K562 (cell line): Measurements from ENCODE around the gene TRMT2A. TPM values are rescaled to one million over a fixed set of nuclear protein-coding genes. Genes with fewer than 3 reads are reported as not detected.
A peak's percentile ranks its signal among the peaks of the same experiment; 100 is the strongest.

Experiments
- ARHGAP35 ChIP-seq: fragments of 450-650 bp; IDR thresholded peaks from 2 replicates; pipeline ENCODE4 v1.6.1; 2018; ENCODE audit not compliant: partially characterized antibody
- ARID3A ChIP-seq: IDR thresholded peaks from 2 replicates; pipeline ENCODE4 v1.6.1; 2012; ENCODE audit warnings: low read depth, low read length, improper control_type of control experiment, borderline replicate concordance
- ATF7 ChIP-seq: fragments of 450-650 bp; IDR thresholded peaks from 2 replicates; pipeline ENCODE4 v1.7.1; 2014; ENCODE audit warnings: mild to moderate bottlenecking, moderate library complexity
- CBFA2T2 ChIP-seq: fragments of 450-650 bp; conservative IDR thresholded peaks from 2 replicates; pipeline ENCODE4 v1.6.1; 2017; ENCODE audit warnings: mild to moderate bottlenecking
- CREB1 ChIP-seq, 2 experiments: sonication (generic) in 1 of 2; formaldehyde crosslinking in 1 of 2; IDR thresholded peaks; 2 replicates each; pipeline versions ENCODE4 v1.6.1 to v1.8.0; 2012 to 2022; ENCODE audit warnings: inconsistent platforms in 1 of 2, mild to moderate bottlenecking in 1 of 2, missing genetic modification reagents in 1 of 2, moderate library complexity in 1 of 2
- CREM ChIP-seq: IDR thresholded peaks from 2 replicates; pipeline ENCODE4 v1.6.1; 2014; ENCODE audit warnings: antibody characterized with exemption, low read depth
- GTF2A2 ChIP-seq: IDR thresholded peaks from 2 replicates; pipeline ENCODE4 v1.6.1; 2016; ENCODE audit warnings: mild to moderate bottlenecking, missing genetic modification characterization, missing compliant biosample characterization
- HBP1 ChIP-seq: fragments of 450-650 bp; formaldehyde crosslinking; IDR thresholded peaks from 2 replicates; pipeline ENCODE4 v1.4.0; 2022; ENCODE audit warnings: missing genetic modification characterization
- KAT8 ChIP-seq: fragments of 450-650 bp; IDR thresholded peaks from 2 replicates; pipeline ENCODE4 v1.6.1; 2016; ENCODE audit warnings: low read depth, mild to moderate bottlenecking
- NKRF ChIP-seq: fragments of 450-650 bp; IDR thresholded peaks from 2 replicates; pipeline ENCODE4 v1.6.1; 2016; ENCODE audit warnings: borderline replicate concordance
- NR2F6 ChIP-seq: fragments of 450-650 bp; formaldehyde crosslinking; IDR thresholded peaks from 2 replicates; pipeline ENCODE4 v1.4.0; 2020; ENCODE audit warnings: mild to moderate bottlenecking
- NUFIP1 ChIP-seq: fragments of 450-650 bp; IDR thresholded peaks from 2 replicates; pipeline ENCODE4 v1.6.1; 2018; ENCODE audit not compliant: partially characterized antibody
- RREB1 ChIP-seq: fragments of 250-450 bp; sonication (Bioruptor Pico); IDR thresholded peaks from 2 replicates; pipeline ENCODE4 v1.4.0; 2020
- SMARCB1 ChIP-seq: IDR thresholded peaks from 2 replicates; pipeline ENCODE4 v1.6.1; 2011; ENCODE audit warnings: improper control_type of control experiment, low read depth; ENCODE audit not compliant: insufficient read length
- TAF15 ChIP-seq: fragments of 200-400 bp; formaldehyde crosslinking; IDR thresholded peaks from 2 replicates; pipeline ENCODE4 v1.6.1; 2017; ENCODE audit warnings: mild to moderate bottlenecking, low read depth, low read length, moderate library complexity
- TEAD2 ChIP-seq: fragments of 450-650 bp; IDR thresholded peaks from 2 replicates; pipeline ENCODE4 v1.6.1; 2016; ENCODE audit warnings: missing genetic modification characterization, control low read depth, missing compliant biosample characterization
- ZFP30 ChIP-seq: fragments of 250-450 bp; sonication (Bioruptor Pico); IDR thresholded peaks from 2 replicates; pipeline ENCODE4 v1.8.0; 2022; ENCODE audit warnings: moderate library complexity, mild to moderate bottlenecking, inconsistent platforms, borderline replicate concordance
- polyA plus RNA-seq, 8 experiments: library from polyadenylated mRNA; depleted of rRNA in 4 of 8; stranded (reverse) in 5 of 8; unstranded in 3 of 8; fragments of >200 nt; fragmentation: Nextera tagmentation in 2 of 8; fragmentation: Illumina TruSeq in 1 of 8; extraction: Ambion mirVana in 2 of 8; extraction: Trizol in 1 of 8; gene quantifications; 2 replicates each; pipeline versions ENCODE4 v1.2.1 to v1.2.3, GENCODE V29; 2011 to 2014; ENCODE audit warnings: inconsistent platforms in 1 of 8, missing spikeins in 1 of 8
- total RNA-seq, 7 experiments: library from RNA; depleted of rRNA in 6 of 7; stranded (reverse); fragments of >200 nt in 6 of 7; fragmentation: Illumina TruSeq in 2 of 7; extraction: Trizol in 2 of 7; gene quantifications; 2 replicates each; pipeline versions ENCODE4 v1.2.1 to v1.2.3, GENCODE V29; 2011 to 2021; ENCODE audit warnings: low replicate concordance in 1 of 7

The TRMT2A gene
- total and polyA plus RNA-seq, 9 of the 15 experiments (the other 6 are each of a cell fraction or from before 2014, with no cell fraction given), result 1.6 to 265 (median 140) TPM

- peak; percentile 94 for TF ChIP-seq RREB1 (CRISPR knock-in tag)
- TF ChIP-seq CREB1 (IDR thresholded peaks at IDR 0.05), result peak; percentile 99
- no peak for TF ChIP-seq CREB1 (CRISPR knock-in tag; IDR thresholded peaks at IDR 0.05)
- TF ChIP-seq SMARCB1, result no peak
- no peak for TF ChIP-seq TAF15
- peak; percentile 86 for TF ChIP-seq ARHGAP35
- peak; percentile 96 for TF ChIP-seq NKRF
- no peak for TF ChIP-seq KAT8
- no peak for TF ChIP-seq GTF2A2 (tag)
- TF ChIP-seq HBP1, result no peak
- TF ChIP-seq CREM, result no peak
- TF ChIP-seq ARID3A, result peak; percentile 91
- TF ChIP-seq NUFIP1, result no peak
- TF ChIP-seq CBFA2T2, result no peak
- TF ChIP-seq ZFP30 (CRISPR knock-in tag), result no peak
- peak; percentile 95 for TF ChIP-seq NR2F6 (CRISPR knock-in tag)
- TF ChIP-seq TEAD2 (tag), result no peak
- TF ChIP-seq ATF7, result no peak
Observed at GRCh38 chr22:20116951-20117632, at the start of gene TRMT2A (continued).
